ENCODE data around the gene FILIP1L. TPM values are rescaled to one million over a fixed set of nuclear protein-coding genes. Genes with fewer than 3 reads are reported as not detected.

Gene FILIP1L
- total and polyA plus RNA-seq, 2 of the 4 experiments (the other 2 are of a cell fraction) = 11.5 to 19.9 TPM

DNA sequence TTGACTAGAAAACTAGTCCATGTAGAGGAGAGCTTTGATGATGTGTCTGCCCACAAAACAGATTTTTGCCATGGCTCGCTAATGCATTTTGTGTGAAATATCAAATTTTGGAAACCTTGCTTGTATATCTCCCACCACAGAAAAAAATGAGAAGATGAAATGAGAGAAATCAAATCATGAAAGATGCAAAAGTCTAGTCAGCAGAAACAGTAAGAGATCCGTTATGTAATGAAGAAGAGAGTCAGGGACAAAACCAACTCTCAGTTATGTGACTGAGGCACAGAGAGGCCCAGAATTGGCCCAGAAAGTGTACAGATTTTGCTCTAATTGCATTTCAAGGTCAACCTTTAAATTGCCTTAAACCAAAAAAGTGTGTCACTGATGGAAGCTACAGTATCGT, 107.0 kb downstream of the FILIP1L start:
- dilution Hi-C loops (cut with HindIII; ENCODE audit: low sequenced_read_pairs, unreplicated experiment) = no loop called here
- POLR2A ChIA-PET (ENCODE audit: unreplicated experiment) = interaction anchor here (0.8 to 1.2 kb wide), 2 partner anchors 131 to 157 kb away, joined by 3 to 6 read pairs; no protein-coding TSS in a partner anchor
- H3K4me3 ChIP-seq (ENCODE audit: insufficient read depth, low read depth, low read length) = no peak overlapping the region
- H4K5ac ChIP-seq (ENCODE audit: low read depth, low read length) = no peak overlapping the region; the same call in 1 of the 2 replicates
- peak overlapping the region; percentile 61; the same call in 1 of the 2 replicates for H3K18ac ChIP-seq (ENCODE audit: low read depth, low read length)
- no peak overlapping the region for H2AK9ac ChIP-seq (replicated peaks; ENCODE audit: low read depth, low read length, poor library complexity)
- H3K23ac ChIP-seq (ENCODE audit: low read depth, low read length) = no peak overlapping the region
- TF ChIP-seq MAFK (IDR thresholded peaks at IDR 0.05; ENCODE audit: low read depth, low read length) = peak; percentile 38
- no peak for TF ChIP-seq FOS (IDR thresholded peaks at IDR 0.05; ENCODE audit: low read depth, low read length)
- H4K20me1 ChIP-seq (ENCODE audit: insufficient read depth, low read length) = no peaks in the 10 kb centered on the region
- H2BK20ac ChIP-seq (ENCODE audit: low read depth, low read length) = peak overlapping the region; percentile 36; the same call in 1 of the 2 replicates
- H2AFZ ChIP-seq (replicated peaks; ENCODE audit: low read length, poor library complexity) = no peak overlapping the region
- peaks cover 3 to 7% of the 10 kb centered on the region in 2 experiments; a peak in 1 of 4 replicates for H3K79me1 ChIP-seq (ENCODE audit: low read depth in 1 of 2, low read length in 2 of 2)
- no CpG with 5 or more reads among the region's 3 CpGs for WGBS, 2 experiments (ENCODE audit: extremely low coverage in 2 of 2, insufficient read length in 1 of 2)
- no peak overlapping the region for H3K9ac ChIP-seq (ENCODE audit: low read depth, low read length)
- no TSS peak for BruUV-seq (replicated peaks)
- H4K8ac ChIP-seq (ENCODE audit: low read depth in 2 of 2, low read length in 2 of 2) = no peak overlapping the region
- H4K91ac ChIP-seq (ENCODE audit: insufficient read depth, low read depth, low read length) = no peak overlapping the region
- CTCF ChIA-PET = interaction anchor here (0.6 to 2.0 kb wide), 7 partner anchors 9 to 172 kb away, joined by 3 to 5 read pairs (median 4); no protein-coding TSS in a partner anchor
- H3K9me3 ChIP-seq (ENCODE audit: control insufficient read depth, insufficient read depth, low read length) = no peaks in the 10 kb centered on the region
- 0 out of 2 replicates have a peak overlapping the region, but pooled peaks have one; percentile 5 for H2AK5ac ChIP-seq (ENCODE audit: low read depth, low read length)
- H2BK5ac ChIP-seq (ENCODE audit: low read depth, low read length, poor library complexity, severe bottlenecking) = no peak overlapping the region
- no peak overlapping the region for H2BK15ac ChIP-seq (ENCODE audit: low read depth, low read length)
- H3K9me1 ChIP-seq (ENCODE audit: insufficient read depth, low read length) = peaks cover 8% of the 10 kb centered on the region; the same call in 1 of the 2 replicates
- no peak overlapping the region for H3K27ac ChIP-seq (ENCODE audit: insufficient read depth, low read length)
- DNase-seq = no peak
- no peak overlapping the region for H3K14ac ChIP-seq (replicated peaks; ENCODE audit: low read depth, low read length)
- no peaks in the 10 kb centered on the region for H3K27me3 ChIP-seq (ENCODE audit: control insufficient read depth, insufficient read depth, low read length)
- H3K4me2 ChIP-seq (ENCODE audit: low read depth, low read length) = no peak overlapping the region
- no peak for ATAC-seq (ENCODE audit: low read depth)
- peak overlapping the region; percentile 29; the same call in 1 of the 2 replicates for H2BK120ac ChIP-seq (ENCODE audit: low read depth, low read length)
- no peak overlapping the region for H3K56ac ChIP-seq (ENCODE audit: extremely low read depth, insufficient read depth, low read length)
- in situ Hi-C loops (cut with MboI; ENCODE audit: low sequenced_read_pairs) = no loop called here
- no peaks in the 10 kb centered on the region for H3K36me3 ChIP-seq (ENCODE audit: control insufficient read depth, insufficient read depth, low read length)
- H3K4ac ChIP-seq (ENCODE audit: low read depth, low read length) = no peak overlapping the region
- intact Hi-C loops (cut with micrococcal nuclease) = loop anchor here (2.0 kb wide), 1 partner anchor 135 kb away; no protein-coding TSS in a partner anchor
- H3K4me1 ChIP-seq (ENCODE audit: control insufficient read depth, insufficient read depth, low read length) = peaks cover 11% of the 10 kb centered on the region

All from IMR-90 (cell line).